Endothelial cell of umbilical vein (primary cell): ENCODE data around the gene MYO1F. TPM values are rescaled to one million over a fixed set of nuclear protein-coding genes. Genes with fewer than 3 reads are reported as not detected.

Experiments used
- BruUV-seq: library from RNA; stranded (reverse); fragments of 400-500 nt; replicated peaks from 2 replicates; lab custom pipeline; 2021; lab: Mats Ljungman, UMichigan
- CTCF ChIA-PET: fragments of 300-600, 350-600 bp; sonication (Branson Sonifier 250); formaldehyde crosslinking; loops from one replicate; lab custom pipeline; 2021; ENCODE audit warnings: antibody characterized with exemption, inconsistent platforms; lab: Charles Lee
- POLR2A ChIA-PET: fragments of 300-600, 350-600 bp; sonication (Branson Sonifier 250); formaldehyde crosslinking; loops from one replicate; lab custom pipeline; 2021; ENCODE audit warnings: antibody characterized with exemption, inconsistent platforms; lab: Charles Lee
- DNase-seq: peaks from one replicate; pipeline ENCODE4 v3.0.0-alpha.2; 2011; ENCODE audit warnings: low read depth, low spot score
- FAIRE-seq: peaks from 2 replicates; lab custom pipeline; 2011; peaks lifted over from hg19 to GRCh38; lab: Jason Lieb, UNC
- H2AFZ ChIP-seq: 2 replicates; pipeline ENCODE4 v1.6.0; 2012; ENCODE audit warnings: low read depth, low read length, control low read depth, inconsistent platforms
- H3K27ac ChIP-seq: 2 replicates; pipeline ENCODE4 v1.5.1; 2011; ENCODE audit warnings: low read depth, mild to moderate bottlenecking, control low read depth, low read length, moderate library complexity; ENCODE audit not compliant: insufficient read depth
- H3K27me3 ChIP-seq, 2 experiments: 2 replicates each; pipeline versions ENCODE4 v1.6.0 to v1.6.1; 2011; ENCODE audit warnings: low read length in 2 of 2, mixed read lengths in 1 of 2; ENCODE audit not compliant: control insufficient read depth in 2 of 2, insufficient read depth in 2 of 2
- H3K36me3 ChIP-seq, 2 experiments: 2 replicates in 1 of 2; 3 replicates in 1 of 2; pipeline ENCODE4 v1.5.1; 2011; ENCODE audit warnings: low read length in 2 of 2, mild to moderate bottlenecking in 1 of 2, moderate library complexity in 1 of 2; ENCODE audit not compliant: control insufficient read depth in 2 of 2, insufficient read depth in 2 of 2; ENCODE audit errors: extremely low read depth in 1 of 2
- H3K4me1 ChIP-seq: 3 replicates; pipeline ENCODE4 v1.5.1; 2011; ENCODE audit warnings: mild to moderate bottlenecking, low read length; ENCODE audit not compliant: control insufficient read depth, insufficient read depth; ENCODE audit errors: extremely low read depth
- H3K4me2 ChIP-seq: 2 replicates; pipeline ENCODE4 v1.6.1; 2011; ENCODE audit warnings: low read length, control low read depth, mixed read lengths; ENCODE audit not compliant: insufficient read depth
- H3K4me3 ChIP-seq, 3 experiments: fragments of 200-600 bp in 1 of 3; sonication (generic), shearing (Covaris generic) in 1 of 3; replicated peaks in 1 of 3; 2 replicates each; pipeline ENCODE4 v1.5.1; 2011 to 2016; ENCODE audit warnings: control low read depth in 3 of 3, low read length in 3 of 3, mild to moderate bottlenecking in 2 of 3, inconsistent platforms in 1 of 3, low read depth in 1 of 3, moderate library complexity in 1 of 3; ENCODE audit not compliant: insufficient read depth in 1 of 3
- H3K79me2 ChIP-seq: 2 replicates; pipeline ENCODE4 v1.6.0; 2012; ENCODE audit warnings: low read length, inconsistent platforms; ENCODE audit not compliant: control insufficient read depth, insufficient read depth
- H3K9ac ChIP-seq: replicated peaks from 2 replicates; pipeline ENCODE3; 2011; ENCODE audit warnings: low read length, control low read depth; ENCODE audit not compliant: insufficient read depth; ENCODE audit errors: extremely low read depth
- H3K9me1 ChIP-seq: replicated peaks from 3 replicates; pipeline ENCODE4 v1.6.0; 2011; ENCODE audit warnings: mild to moderate bottlenecking, low read length; ENCODE audit not compliant: control insufficient read depth, insufficient read depth; ENCODE audit errors: extremely low read depth
- H3K9me3 ChIP-seq: replicated peaks from 2 replicates; pipeline ENCODE4 v1.5.1; 2012; ENCODE audit warnings: low read length, inconsistent platforms; ENCODE audit not compliant: control insufficient read depth, insufficient read depth
- H4K20me1 ChIP-seq: replicated peaks from 2 replicates; pipeline ENCODE3; 2011; ENCODE audit warnings: mild to moderate bottlenecking, low read length; ENCODE audit not compliant: control insufficient read depth, insufficient read depth; ENCODE audit errors: extremely low read depth
- EZH2 ChIP-seq: IDR thresholded peaks from 2 replicates; pipeline ENCODE4 v1.6.1; 2012; ENCODE audit warnings: borderline replicate concordance, low read depth, mild to moderate bottlenecking, moderate library complexity, low read length, inconsistent platforms; ENCODE audit not compliant: severe bottlenecking
- GATA2 ChIP-seq: IDR thresholded peaks from 2 replicates; pipeline ENCODE4 v1.7.0; 2011; ENCODE audit warnings: low read depth, mild to moderate bottlenecking, moderate library complexity, mixed read lengths, low read length; ENCODE audit not compliant: insufficient read length, insufficient read depth
- MYC ChIP-seq: IDR thresholded peaks from one replicate; pipeline ENCODE4 v1.6.1; 2011; ENCODE audit warnings: mild to moderate bottlenecking, low read depth, low read length
- POLR2AphosphoS5 ChIP-seq: IDR thresholded peaks from 2 replicates; pipeline ENCODE4 v1.6.1; 2012; ENCODE audit warnings: low read depth, mild to moderate bottlenecking, control low read depth, low read length, moderate library complexity; ENCODE audit not compliant: insufficient read depth
- dilution Hi-C: fragments of 300-500 bp; cut with MboI; formaldehyde crosslinking; loops from one replicate; pipeline ENCODE4 v1.15.0; 2019; ENCODE audit warnings: low sequenced_read_pairs; ENCODE audit not compliant: extremely low pct_ligation_motif_present
- intact Hi-C: fragments of 100-400 bp; cut with micrococcal nuclease; formaldehyde crosslinking; loops from one replicate; pipeline ENCODE4 v1.10.0; 2022
- polyA plus RNA-seq, 4 experiments: library from polyadenylated mRNA; depleted of rRNA in 3 of 4; stranded (reverse) in 3 of 4; unstranded in 1 of 4; fragments of >200 nt; gene quantifications; 2 replicates each; pipeline versions ENCODE4 v1.2.1 to v1.2.3, GENCODE V29; 2011 to 2012; ENCODE audit warnings: missing spikeins in 1 of 4
- total RNA-seq: library from RNA; stranded (reverse); gene quantifications from 2 replicates; pipeline ENCODE4 v1.2.3, GENCODE V29; 2021
- TF ChIP-seq, protein P1 (sequence below): IDR thresholded peaks from 2 replicates; pipeline ENCODE4 v1.6.1; 2011; ENCODE audit not compliant: insufficient read depth, insufficient read length
- TF ChIP-seq, protein P2 (sequence below), 2 donors: IDR thresholded peaks; 1 replicate in 1 of 2; 2 replicates in 1 of 2; pipeline ENCODE4 v1.5.1; 2011; ENCODE audit warnings: low read length in 2 of 2, mild to moderate bottlenecking in 2 of 2, moderate library complexity in 2 of 2, control low read depth in 1 of 2, inconsistent platforms in 1 of 2, low read depth in 1 of 2; ENCODE audit not compliant: insufficient read depth in 1 of 2; ENCODE audit errors: extremely low read depth in 1 of 2

Gene MYO1F
- total and polyA plus RNA-seq, 2 donors (not counting 3 experiments of a cell fraction or from before 2014, with no cell fraction given), result 0.22 to 0.39 TPM

DNA sequence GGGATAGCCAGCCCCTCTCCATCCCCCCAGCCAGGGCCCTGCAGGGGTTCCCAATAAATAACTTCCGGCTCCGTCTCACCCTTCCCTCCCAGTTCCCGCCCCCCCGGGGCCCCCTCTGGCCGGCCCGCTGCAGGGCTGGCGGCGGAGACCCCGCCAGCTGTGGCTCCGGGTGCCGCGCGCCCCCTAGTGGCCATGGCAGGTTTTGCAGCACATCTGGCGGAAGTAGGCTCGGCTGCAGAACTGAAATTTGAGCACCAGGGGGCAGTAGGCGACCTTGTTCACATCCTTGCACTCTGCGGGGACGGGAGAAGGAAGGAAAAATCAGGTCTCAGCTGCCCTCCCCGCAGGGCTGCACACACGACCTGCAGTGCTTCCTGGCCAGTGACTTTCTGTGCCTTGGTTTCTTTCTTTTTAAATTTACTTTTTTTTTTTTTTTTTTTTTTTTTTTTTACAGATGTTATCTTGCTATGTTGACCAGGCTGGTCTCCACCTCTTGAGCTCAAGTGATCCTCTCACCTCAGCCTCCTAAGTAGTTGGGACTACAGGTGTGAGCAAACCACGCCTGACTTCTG is 3.6 kb upstream of the MYO1F start:
- intact Hi-C loops, result loop anchor here (1.0 to 5.0 kb wide), 2 partner anchors 37 to 62 kb away; no protein-coding TSS in a partner anchor
- Histone ChIP-seq H3K4me2 (no peak overlapping the region), H2AFZ (no peak overlapping the region), H4K20me1 (no peaks in the 10 kb centered on the region), H3K27me3 (peaks cover 0 to 4% of the 10 kb centered on the region in 2 experiments), H3K79me2 (no peaks in the 10 kb centered on the region), H3K9ac (no peak overlapping the region), H3K9me1 (no peaks in the 10 kb centered on the region), H3K27ac (no peak overlapping the region), H3K9me3 (no peaks in the 10 kb centered on the region), H3K4me1 (no peaks in the 10 kb centered on the region), H3K4me3 (no peak overlapping the region), H3K36me3 (no peaks in the 10 kb centered on the region)
- TF ChIP-seq, protein P1, sequence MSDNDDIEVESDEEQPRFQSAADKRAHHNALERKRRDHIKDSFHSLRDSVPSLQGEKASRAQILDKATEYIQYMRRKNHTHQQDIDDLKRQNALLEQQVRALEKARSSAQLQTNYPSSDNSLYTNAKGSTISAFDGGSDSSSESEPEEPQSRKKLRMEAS, result no peak
- TF ChIP-seq, protein P2, sequence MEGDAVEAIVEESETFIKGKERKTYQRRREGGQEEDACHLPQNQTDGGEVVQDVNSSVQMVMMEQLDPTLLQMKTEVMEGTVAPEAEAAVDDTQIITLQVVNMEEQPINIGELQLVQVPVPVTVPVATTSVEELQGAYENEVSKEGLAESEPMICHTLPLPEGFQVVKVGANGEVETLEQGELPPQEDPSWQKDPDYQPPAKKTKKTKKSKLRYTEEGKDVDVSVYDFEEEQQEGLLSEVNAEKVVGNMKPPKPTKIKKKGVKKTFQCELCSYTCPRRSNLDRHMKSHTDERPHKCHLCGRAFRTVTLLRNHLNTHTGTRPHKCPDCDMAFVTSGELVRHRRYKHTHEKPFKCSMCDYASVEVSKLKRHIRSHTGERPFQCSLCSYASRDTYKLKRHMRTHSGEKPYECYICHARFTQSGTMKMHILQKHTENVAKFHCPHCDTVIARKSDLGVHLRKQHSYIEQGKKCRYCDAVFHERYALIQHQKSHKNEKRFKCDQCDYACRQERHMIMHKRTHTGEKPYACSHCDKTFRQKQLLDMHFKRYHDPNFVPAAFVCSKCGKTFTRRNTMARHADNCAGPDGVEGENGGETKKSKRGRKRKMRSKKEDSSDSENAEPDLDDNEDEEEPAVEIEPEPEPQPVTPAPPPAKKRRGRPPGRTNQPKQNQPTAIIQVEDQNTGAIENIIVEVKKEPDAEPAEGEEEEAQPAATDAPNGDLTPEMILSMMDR (IDR thresholded peaks at IDR 0.05; ENCODE audit: extremely low read depth in 1 of 2, insufficient read depth in 1 of 2, low read depth in 1 of 2, low read length in 2 of 2), result peak; percentile 99 to 100
- TF ChIP-seq GATA2 (no peak), MYC (no peak), POLR2AphosphoS5 (no peak), EZH2 (no peak)
- FAIRE-seq, result peak; percentile 91
- dilution Hi-C loops, result no loop called here
- BruUV-seq, result no TSS peak
- DNase-seq, result peak; percentile 57
- CTCF ChIA-PET, result interaction anchor here (0.5 to 5.9 kb wide), 27 partner anchors 10 to 527 kb away, joined by 3 to 82 read pairs (median 5); partner anchors contain the start of gene ZNF414
- POLR2A ChIA-PET, result interaction anchor here (0.6 kb wide), 1 partner anchor 240 kb away, joined by 3 read pairs; no protein-coding TSS in a partner anchor
